ENCODE measurements around the gene SEC16B.

The SEC16B gene

DNA sequence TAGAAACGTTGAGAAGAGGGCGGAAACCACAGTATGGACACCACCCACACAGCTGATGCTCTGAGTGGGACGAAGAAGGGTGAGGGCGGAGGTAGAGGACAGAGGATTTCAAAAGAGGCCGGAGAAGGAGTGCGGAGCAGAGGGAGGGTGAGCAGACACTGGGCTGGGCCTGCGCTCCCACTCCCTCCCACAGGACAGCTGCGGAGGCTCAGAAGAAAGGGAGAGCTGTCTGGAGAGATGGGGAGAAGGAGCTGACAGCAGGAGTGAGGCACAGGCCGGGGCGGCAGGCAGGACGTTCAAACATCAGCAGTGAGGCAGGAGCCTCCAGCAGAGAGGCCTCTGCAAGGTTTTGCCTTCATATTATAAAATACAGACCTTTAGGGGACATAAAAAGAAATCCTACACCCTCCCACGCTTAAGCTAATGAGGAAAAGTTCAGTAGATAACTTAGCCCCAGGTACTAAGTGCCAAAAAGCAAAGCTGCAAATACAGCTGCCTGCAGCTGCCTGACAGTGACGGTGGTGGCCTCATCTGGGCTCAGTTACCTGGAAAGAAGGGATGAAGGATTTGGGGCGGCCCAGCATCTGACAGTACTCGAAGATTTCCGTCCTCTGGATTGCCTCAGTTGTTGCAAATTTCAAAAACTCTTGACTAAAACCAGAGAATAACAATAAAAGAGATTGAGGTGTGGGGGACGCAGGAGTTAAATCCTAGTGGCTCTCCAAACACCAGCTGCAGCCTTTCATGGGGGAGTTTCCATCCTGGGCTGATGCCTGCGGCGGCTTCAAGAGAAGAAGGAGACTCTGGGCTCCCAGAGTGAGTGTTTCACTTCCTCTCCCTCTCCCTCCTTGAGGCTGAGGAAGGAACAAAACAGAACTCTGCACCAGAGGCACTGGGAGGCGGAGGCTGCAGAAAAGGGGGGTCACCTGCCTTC, 25.6 kb downstream of the SEC16B start:
- no peak for DNase-seq (ENCODE audit: low read depth in 2 of 2)

DNA sequence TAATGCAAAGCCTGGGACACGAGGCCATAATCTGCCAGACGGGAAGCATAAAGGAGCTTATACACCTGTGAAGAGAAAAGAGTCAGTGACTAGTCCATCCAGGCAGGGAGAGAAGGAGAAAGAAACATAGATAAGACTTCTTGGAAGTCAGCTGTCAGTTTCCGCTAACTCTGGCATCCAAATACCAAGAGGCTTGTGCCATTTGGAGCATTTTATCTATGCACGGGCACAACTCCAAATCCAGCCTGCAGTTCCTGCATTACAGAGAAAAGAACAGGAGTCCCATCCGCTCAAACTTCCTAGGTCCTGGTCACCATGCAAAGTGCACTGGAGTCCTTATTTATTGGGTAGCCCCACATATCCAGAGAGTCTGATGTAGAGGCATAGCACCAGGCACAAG, 27.9 kb downstream of the SEC16B start:
- DNase-seq (ENCODE audit: low read depth in 2 of 2): no peak

DNA sequence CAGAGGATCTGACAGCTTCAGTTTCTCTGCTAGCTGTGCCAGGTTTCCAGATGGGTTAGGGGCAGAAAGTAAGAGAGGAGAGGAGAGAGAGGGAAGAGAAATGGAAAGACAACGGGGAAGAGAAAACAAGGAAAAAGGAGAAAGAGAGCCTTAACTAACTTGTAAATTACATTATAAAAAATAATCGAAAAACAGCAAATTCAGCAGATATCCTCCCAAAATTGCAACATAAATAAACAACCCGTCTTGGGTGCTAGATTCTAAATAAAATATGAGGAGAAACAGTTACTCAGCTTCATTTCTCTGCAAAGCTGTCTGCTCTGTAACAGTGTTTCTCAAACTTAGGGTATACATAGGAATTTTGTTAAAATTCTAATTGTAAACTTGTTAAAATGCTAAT, 29.2 kb downstream of the SEC16B start:
- no peak for DNase-seq (ENCODE audit: low read depth in 2 of 2)

DNA sequence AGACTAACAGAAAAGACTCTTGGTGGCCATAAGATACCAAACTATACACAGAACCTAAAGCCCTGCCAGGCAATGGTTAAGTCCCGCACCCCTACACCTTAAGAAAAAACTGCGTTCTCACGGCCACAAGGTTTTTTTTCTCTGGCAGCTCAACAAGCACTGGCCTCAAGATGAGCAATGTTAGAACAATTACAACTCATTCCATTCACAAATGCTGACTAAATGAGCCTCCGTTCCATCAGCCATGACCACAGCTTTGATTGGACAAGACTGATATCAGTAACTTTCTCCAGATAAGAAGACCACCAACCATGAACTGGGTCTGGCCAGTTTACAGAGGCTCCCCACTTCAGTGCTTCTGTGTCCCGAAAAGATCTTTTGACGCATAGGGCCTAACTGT, 31.9 kb downstream of the SEC16B start:
- DNase-seq (ENCODE audit: low read depth in 2 of 2): no peak

DNA sequence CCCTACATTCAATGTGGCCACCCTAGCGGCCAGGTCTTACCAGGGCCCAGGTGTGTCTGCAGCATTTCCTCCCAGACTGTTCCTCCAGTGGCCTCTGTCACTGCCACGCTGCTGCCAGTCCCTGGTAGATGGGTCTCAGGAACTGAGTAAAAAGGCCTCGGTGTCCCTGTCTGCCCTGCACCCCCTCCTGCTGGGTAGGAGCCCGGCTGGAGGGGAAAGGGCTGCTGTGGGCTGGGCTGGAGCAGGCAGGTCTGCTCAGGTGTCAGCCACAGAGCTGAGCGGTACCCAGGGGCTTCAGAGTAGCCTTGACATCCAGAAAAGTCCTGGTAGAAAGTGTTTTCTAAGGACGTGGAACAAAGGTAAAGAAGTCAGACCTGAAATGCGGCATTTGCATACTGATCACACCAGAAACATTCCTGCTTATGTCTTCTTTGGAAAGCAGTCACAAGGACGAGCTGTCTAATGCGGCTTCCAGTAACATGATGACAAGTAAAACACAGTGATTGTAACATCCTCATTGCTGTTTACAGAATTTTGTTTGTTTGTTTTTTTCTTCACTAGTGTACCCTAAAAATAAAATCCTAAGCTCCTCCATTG, 32.6 kb downstream of the SEC16B start:
- DNase-seq (ENCODE audit: low read depth in 2 of 2): no peak

DNA sequence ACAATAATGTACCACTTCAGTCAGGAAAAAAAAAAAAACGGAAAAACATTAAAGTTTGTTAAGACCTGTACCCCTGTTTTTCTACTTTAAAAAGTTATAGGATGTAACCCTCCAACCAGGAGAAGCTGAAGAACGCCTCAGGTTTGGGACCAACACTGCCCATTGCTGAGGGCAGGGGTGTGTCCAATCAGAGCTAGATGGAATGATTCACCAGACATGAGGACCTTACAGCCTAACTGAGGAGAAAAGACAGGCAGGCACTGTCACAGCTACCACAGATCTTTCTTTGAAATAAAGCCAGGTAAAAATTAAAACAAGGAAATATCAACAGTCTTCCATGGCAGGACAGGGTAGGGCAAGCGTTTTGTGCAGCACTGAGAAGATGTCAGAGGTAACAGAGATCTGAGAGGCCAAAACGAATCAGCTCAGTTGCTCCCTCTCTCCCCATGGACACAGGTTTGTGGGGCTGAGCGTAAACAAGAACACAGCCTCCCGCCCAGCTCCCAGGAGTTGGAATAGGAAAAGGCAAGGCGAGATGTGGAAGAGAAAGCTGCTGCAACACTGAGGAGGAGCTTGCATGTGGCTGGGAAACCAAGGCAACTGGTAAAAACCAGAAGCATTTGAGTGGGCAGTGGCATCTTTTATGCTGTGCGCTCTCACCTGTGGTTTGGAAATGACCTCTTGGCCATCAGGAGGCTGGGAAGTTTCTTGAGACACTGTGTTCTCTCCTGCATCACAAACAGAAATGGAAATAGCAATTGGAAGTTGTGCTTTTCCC, 34.0 kb downstream of the SEC16B start:
- DNase-seq (ENCODE audit: low read depth in 2 of 2): no peak

DNA sequence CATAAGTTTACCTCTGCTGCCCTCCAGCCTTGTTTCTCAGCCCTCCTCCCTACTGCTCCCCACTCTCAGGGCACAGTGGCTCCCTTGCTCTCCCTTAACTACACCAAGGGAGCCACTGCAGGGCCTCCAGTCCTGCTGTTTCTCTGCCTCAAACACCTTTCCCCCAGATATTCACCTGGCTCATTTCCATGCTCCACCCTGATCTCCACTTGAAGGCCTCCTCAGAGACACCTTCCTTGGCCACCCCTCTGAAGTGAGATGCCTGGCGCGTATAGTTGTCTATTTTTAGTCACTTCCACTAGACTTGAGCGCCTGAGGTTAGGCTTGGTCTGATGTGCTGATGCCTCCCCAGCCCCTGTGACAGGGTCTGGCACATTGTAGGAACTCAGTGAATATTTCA, 34.9 kb downstream of the SEC16B start:
- DNase-seq (ENCODE audit: low read depth in 2 of 2): no peak

DNA sequence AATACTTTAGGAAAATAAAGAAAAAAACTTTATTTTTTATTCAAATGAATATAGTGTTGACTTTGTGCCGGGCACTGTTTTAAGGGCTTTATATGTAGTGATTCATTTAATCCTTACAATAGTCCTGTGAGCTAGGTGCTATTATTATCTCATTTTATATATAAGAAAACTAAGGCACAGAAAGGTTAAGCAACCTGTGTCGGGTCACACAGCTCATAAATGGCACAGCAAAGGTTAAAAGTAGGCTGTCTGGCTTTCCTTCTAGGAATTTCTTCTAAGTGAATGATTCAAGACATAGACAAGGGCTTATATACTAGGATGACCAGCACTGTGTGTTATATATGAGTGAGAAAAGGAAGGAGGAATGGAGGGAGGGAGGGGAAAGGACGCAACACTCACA, 35.4 kb downstream of the SEC16B start:
- DNase-seq (ENCODE audit: low read depth in 2 of 2): no peak

DNA sequence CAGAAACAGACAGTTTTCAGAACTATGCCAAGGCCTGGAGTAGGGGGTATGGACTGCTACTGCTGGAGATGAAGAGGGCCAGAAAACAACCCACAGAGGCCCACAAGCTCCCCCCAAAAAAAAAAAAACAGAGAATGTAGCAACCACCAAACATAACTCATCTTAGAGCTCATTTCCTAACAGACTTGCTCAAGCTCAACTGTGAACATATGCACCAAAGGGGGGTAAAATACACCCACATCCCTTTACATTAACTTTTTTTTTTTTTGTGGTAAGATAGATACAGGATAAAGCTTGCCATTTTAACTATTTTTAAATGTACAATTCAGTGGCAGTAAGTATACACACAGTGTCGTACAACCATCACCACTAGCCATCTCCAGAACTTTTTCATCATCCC, 36.0 kb downstream of the SEC16B start:
- no peak for DNase-seq (ENCODE audit: low read depth in 2 of 2)

DNA sequence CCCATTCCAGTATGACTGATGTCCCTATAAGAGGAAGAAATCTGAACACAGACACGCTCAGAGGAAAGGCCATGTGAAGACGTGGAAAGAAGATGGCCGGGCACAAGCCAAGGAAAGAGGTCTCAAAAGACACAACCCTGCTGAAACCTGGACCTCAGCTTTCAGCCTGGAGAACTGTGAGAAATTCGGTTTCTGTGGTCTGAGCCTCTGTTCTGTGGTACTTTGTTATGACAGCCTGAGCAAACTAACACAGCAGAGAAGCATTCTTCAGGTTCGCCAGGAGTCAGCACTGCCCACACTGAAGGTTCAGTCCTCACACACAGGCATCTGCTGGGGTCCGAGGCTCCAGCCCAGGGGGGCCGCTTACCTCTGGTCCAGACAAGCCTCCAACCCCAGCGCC, 37.7 kb downstream of the SEC16B start:
- no peak for DNase-seq (ENCODE audit: low read depth in 2 of 2)

DNA sequence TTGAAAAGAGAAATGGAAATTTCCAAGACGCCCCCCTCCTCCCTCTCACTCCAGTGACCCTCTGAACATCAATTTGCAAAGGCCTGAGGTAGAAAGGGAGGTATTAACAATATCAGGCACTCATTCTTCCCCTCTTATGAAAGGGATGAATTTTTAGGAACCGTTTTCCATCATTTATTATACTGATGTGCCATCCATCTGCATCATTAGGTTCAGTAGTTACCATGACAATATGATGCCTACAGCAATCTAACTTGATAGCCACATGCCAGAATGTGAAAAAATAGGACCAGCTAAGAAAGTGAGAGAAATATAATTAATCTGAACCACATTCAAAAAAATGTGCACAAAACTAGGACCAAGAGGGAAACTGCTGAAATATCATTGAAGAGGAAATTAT, 40.9 kb downstream of the SEC16B start:
- DNase-seq (ENCODE audit: low read depth in 2 of 2): no peak

DNA sequence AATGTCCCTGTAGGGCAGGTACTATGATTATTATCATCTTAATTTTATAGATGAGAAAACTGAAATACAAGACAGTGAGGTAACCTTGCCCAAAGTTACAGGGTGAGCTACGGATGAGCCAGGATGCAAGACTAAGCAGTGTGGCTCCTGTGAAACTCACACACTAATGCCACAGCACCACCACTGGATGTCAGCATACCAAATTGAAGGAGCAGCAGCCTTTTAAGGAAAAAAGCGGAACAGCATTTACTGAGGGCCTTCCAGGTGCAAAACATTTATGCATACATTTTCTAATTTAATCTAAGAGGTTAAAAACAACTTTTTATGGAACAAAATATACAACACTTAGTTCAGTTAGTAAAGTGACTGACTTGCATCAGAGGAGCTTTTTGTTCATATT, 41.7 kb downstream of the SEC16B start:
- no peak for DNase-seq (ENCODE audit: low read depth in 2 of 2)

DNA sequence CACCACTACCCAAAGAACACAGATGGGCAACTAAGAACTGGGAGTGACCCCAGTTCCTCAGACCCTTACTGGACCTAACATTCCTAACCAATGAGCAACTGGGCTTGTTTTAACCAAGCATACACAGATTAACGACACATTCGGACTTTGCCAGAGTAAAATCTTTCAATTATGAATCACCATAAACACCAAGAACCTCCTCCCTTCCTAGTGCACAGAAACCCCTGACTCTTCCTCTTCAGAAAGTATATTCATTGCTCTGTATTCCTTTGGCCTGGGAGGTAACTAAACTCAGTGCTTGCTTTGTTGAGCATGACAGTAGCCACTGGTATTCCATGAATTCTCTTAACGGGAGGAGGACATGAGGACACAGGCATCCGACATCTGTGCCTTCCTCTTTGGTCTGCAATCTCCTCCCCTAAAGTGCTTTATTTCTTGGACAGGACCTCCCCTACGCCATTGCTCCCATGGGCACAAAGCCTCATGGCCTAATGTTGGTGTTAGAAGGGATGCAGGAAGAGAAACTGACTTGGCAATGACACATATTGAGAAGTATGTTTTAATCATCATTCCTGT, 42.7 kb downstream of the SEC16B start:
- no peak for DNase-seq (ENCODE audit: low read depth in 2 of 2)

DNA sequence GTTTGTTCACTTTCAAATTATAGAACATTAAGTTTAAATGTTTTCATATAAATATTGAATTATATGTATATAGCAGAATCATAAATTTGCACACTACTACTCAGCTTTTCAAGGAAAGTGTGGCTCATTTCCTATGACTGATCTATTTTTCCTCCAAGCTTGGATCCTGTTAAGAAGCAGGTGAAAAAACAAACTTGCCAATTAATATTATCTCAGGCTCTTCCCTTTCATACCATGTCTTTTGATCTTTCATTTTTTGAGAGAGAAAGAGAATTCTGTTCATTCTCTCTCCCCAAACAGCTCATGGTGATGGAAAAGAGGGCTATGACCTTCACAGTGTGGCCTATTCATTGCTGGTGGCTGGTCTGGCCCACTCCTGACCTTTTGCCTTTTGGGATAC, 43.7 kb downstream of the SEC16B start:
- DNase-seq (ENCODE audit: low read depth in 2 of 2): no peak

DNA sequence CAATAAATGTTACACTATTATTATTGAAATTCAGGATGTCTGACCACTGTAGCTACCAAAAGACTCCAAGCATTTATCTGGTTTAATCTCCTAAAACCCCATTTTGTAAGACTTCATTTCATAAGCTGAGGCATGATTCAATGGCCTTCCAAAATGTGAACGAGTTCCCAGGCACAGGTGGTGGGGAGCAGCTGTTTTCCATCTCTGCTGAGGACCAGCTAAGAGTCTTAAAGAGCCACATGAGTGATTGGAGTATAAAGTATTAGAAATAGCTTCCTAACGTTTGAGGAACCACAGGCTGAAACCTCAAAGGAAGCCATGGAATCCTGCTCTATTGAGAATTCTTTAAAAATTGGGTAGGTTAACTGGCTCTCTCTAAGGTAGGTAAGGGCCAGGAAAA, 44.9 kb downstream of the SEC16B start:
- no peak for DNase-seq (ENCODE audit: low read depth in 2 of 2)

DNA sequence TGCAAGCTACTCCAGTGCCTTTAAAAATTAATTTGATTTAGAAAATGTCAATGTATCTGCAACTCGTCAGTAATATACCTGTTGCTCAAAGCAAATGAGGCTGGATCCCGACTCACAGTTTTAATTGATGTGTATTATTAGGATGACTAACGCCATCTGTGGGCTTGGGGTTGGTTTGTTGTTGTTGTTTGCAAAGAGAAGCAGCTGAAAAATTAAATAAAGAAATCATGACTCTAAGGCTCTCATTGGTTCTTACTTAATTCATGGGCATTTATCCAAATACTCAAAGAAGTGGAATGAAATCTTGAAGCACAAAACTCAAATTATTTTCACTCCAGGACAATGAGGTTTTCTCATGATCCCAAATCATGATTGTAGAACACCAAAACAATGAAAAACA, 46.4 kb downstream of the SEC16B start:
- DNase-seq (ENCODE audit: low read depth in 2 of 2): no peak

DNA sequence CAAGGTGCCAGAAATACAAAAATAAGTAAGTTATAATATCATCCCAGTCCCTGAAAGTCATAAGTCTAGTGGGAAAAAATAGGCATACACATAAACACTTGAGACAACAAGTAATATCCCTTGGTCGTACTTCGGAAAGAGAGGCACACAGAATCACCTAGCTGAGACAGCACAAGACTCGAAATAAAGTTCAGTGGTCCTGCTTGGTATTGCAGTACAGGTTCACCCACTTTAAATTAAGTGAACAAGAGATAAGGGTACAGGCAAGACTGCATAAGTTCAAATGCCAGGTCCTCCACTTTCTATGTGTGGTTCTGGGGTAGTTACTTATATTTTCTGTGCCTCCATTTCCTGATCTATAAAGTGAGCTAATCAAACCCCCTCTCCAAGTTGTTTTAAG, 47.6 kb downstream of the SEC16B start:
- no peak for DNase-seq (ENCODE audit: low read depth in 2 of 2)

DNA sequence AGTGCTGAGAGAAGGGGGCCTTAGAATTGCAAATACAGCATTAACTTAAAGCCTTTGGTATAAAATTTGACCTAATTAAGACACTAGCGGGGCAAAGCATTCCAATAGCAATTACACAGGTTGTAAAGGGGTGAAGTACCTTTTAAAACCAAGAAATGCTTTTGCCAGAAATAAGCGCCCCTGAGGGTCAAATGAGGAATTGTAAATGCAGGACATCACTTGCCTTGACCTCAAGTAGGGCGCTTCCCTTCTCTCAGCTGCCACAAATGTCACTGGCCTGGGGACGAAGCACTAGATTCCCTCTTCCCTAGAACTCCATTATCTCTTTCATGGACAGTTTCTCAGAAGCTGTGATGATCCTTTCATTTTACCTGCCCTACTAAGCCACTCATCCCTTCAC, 48.3 kb downstream of the SEC16B start:
- no peak for DNase-seq (ENCODE audit: low read depth in 2 of 2)

DNA sequence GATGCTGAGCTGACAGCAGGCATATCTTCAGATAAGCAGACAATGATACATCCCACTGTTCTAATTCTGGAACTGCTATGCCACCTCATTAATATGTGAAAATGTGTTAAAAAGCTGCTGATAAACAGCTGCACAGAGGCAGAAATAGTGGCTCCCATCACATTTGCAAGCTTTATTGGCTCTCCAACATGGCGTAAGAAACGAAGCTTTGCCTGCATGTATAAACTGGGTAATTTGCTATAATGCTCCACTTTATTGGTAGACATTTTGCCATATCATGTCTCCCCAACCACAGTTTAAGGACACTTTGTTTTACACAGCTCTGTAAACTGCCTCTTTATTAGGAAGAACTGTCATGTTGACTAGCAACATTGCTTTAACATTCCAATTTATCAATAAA, 49.8 kb downstream of the SEC16B start:
- DNase-seq (ENCODE audit: low read depth in 2 of 2): no peak

DNA sequence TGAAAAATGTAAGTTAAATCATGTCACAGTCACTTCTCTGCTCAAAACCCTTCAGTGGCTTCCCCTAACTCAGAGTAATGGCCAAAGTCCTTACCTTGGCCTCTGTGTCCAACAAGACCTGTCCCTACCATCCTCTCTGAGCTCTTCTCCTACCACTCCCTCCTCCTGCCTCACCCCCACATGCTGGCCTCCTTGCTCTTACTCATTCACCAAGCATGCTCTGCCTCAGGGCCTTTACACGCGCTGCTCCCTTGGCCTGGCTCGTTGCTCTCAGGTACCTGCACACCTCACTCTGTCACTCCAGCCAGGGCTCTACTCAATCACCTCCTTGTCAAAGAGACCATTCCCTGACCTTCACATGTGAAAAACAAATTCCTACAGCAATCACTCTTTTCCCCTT, 54.2 kb downstream of the SEC16B start:
- DNase-seq (ENCODE audit: low read depth in 2 of 2): no peak

DNA sequence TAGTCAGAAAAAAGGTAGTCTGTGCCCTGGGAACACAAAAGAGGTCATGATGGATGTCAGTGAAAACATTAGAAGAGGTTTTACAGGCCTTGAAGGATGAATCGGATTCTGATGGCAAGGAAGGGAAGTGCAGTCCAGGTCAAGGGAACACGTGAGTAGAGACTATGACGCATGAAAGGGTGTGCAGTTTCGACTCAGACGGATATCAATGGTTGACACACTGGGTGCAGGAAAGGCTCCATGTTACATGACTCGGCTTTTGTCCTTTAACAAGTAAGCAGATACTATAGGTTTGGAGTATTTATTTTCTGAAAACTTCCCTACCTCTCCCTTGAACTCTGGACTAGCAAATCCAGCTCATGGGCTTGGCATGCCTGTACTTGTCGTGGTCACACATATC, 55.3 kb downstream of the SEC16B start:
- DNase-seq (ENCODE audit: low read depth in 2 of 2): no peak

DNA sequence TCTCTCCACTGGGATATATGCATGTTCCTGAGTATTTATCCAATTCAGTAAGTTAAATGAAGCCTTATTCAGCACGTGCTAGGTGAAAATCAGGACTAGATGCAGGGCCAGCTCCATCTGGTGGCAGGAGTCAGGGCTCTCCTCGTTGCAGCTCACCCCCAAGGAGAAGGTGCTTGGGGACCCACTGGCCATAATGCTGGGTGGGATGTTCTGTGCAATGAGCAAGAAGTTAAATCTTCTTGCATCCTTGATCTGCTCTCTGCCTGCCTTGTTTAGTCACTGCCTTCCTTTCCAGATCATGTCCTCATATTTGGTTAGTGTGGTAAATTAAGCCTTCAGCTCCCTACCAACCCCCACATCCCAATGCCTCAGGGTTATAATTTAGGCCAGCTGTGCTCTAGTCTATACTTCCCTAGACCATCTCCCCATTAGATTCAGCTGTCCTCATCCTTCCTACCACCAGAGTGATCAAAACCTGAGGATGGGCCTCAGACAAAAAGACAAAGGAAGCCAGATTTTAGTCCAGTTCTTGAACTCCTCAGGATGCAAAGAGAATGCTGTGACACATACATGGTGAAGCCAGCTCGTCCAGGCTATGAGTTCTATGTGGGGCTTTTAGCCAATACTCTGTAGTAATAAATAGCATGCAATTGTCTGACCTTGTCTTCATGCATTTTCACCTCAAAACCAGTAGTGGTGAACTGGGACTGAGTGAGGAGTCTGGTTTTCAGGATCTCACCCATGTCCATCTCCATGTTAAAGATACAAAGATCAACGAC, 55.9 kb downstream of the SEC16B start:
- no peak for DNase-seq (ENCODE audit: low read depth in 2 of 2)

All from stimulated activated CD4-positive, alpha-beta T cell treated with anti-CD3 and anti-CD28 coated beads, Interleukin-12 subunit alpha, Interleukin-12 subunit beta, amount 100 ng/mL, for 24 hours (primary cell).